NCI-H146 (cell line): ENCODE data around the gene MED13L.
"Not testable (repeated sequence)": the region's sequence is repeated elsewhere in the genome, so short reads cannot be mapped to it uniquely, and the experiment has no call there.

Experiments
- DNase-seq: peaks from one replicate; lab custom pipeline; 2025; lab: John Stamatoyannopoulos, UW

Gene MED13L

DNA sequence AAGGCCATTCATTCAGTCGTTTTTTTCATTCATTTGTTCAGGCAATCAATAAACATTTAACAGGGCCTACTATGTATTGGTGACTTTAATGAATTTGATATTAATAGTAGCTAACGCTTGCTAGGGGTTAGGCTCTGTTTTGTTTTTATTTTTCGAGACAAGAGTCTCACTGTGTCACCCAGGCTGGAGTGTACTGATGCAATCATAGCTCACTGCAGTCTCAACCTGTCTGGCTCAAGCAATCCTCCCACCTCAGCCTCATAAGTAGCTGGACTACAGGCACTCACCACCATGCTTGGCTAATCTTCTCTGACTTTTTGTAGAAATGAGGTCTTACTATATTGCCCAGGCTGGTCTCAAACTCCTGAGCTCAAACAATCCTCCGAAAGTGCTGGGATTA is 25.6 kb upstream of the MED13L start:
- DNase-seq = no peak

GRCh38 chr12:116302166-116303058 is 24.9 kb upstream of the MED13L start:
- no peak for DNase-seq

DNA sequence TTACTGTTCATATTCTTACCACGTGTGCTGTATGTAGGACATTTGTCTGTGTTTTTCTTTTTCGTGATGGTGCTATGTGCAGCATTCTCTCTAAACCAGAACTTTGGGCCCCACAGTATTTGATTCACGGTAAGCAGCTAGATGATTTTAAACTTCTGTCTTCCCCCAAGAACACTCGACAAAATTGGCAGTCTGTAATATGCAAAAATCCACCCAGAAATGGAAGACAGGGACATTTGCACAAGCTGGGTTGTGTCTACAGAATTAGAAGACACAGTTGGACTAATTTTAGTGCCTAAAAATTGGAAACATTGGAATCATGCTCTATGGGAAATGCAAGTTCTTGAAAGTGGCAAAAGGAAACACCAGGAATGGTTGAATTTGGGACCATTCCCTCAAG is 24.1 kb upstream of the MED13L start:
- no peak for DNase-seq

- DNase-seq = no peak
Observed at GRCh38 chr12:116299665-116300328, 22.3 kb upstream of the MED13L start.

GRCh38 chr12:116299064-116299463 is 21.6 kb upstream of the MED13L start:
- DNase-seq = no peak

DNA sequence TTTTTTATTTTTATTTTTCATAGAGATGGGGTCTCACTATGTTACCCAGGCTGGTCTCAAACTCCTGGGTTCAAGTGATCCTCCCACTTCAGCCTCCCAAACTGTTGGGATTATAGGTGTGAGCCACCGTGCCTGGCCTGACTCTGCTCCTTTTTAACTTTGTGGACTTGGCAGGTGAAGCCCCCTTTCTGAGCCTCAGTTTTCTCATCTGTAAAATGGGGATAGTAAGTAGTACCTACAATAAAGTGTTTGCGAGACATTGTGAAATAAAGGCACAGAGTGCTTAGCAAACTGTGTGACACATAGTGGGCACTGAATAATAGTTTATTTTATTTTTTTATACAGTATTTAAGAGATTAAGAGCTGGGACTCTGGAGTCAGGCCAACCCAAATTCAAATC is 21.1 kb upstream of the MED13L start:
- DNase-seq = no peak

GRCh38 chr12:116297224-116297834 is 19.8 kb upstream of the MED13L start:
- no peak for DNase-seq

GRCh38 chr12:116295327-116296263 is 18.1 kb upstream of the MED13L start:
- DNase-seq = no peak

DNA sequence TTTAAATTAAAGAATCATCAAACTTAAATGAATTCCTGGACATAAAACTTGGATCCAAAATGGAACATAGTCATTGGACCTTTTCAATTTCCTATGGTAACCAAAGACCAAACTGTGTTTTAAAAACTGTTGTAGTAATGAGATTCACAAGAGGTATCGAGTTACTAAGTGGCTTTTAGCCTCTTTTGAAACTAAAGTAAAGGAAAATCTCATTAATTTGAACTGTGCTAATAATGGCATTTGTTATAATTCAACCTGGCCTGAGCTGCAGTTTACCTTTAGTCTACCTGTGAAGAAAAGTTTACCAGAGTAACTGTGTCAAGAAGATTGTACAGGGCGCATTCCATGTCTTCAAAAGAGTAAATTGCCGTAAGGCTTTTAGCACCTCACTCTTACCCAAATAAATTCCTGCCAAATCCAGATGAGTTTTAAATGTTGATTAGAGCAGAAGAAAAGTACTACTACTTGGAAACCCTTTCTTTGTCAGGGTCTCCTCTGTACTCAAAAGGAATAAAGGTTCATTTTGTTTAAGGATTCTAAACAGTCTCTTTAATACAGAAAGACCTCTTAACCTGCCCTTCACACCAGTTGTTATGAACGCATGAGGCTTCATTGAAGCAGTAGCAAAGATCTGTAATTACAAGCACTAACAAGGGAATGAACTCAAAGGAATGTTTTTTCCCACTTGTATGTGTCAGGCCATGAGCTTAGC is 17.1 kb upstream of the MED13L start:
- no peak for DNase-seq

- no peak for DNase-seq
Observed at GRCh38 chr12:116293687-116294453, 16.4 kb upstream of the MED13L start.

- no peak for DNase-seq
Observed at GRCh38 chr12:116291218-116291617, 13.7 kb upstream of the MED13L start.

- no peak for DNase-seq
Observed at GRCh38 chr12:116288735-116289134, 11.2 kb upstream of the MED13L start.

DNA sequence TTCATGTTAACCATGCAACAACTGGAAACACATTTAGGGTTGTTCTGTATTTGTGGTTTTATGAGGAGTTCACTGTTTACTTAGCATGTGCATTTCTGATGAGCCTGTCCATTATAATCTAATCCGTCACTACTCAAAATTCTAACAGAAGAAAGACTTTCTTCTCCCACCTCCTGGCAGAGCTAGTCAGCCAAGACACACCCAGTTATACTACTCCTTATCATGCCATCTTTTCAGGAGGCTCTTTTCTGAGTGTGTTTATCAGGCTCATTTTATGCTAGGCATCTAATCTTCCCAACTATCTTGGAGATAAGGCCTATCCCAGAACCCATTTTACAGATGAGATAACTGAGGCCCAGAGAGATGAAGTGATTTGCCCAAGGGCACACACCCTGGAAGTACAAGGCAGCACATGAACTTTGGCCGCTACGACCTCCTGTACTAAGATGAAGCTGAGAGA is 10.4 kb upstream of the MED13L start:
- DNase-seq = no peak

GRCh38 chr12:116284396-116284795 is 6.9 kb upstream of the MED13L start:
- no peak for DNase-seq

DNA sequence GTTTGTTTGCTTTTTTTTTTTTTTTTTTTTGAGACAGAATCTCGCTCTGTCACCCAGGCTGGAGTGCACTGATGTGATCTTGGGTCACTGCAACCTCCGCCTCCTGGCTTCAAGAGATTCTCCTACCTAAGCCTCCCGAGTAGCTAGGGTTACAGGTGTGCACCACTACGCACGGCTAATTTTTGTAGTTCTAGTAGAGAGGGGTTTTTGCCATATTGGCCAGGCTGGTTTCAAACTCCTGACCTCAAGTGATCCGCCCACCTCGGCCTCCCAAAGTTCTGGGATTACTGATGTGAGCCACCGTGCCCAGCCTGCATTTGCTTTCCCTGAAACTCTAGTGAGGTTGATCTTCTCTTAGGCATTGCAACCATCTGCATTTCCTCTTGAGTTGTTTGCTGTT is 6.4 kb upstream of the MED13L start:
- DNase-seq = not testable (repeated sequence)

GRCh38 chr12:116282371-116283286 is 5.1 kb upstream of the MED13L start:
- DNase-seq = no peak

DNA sequence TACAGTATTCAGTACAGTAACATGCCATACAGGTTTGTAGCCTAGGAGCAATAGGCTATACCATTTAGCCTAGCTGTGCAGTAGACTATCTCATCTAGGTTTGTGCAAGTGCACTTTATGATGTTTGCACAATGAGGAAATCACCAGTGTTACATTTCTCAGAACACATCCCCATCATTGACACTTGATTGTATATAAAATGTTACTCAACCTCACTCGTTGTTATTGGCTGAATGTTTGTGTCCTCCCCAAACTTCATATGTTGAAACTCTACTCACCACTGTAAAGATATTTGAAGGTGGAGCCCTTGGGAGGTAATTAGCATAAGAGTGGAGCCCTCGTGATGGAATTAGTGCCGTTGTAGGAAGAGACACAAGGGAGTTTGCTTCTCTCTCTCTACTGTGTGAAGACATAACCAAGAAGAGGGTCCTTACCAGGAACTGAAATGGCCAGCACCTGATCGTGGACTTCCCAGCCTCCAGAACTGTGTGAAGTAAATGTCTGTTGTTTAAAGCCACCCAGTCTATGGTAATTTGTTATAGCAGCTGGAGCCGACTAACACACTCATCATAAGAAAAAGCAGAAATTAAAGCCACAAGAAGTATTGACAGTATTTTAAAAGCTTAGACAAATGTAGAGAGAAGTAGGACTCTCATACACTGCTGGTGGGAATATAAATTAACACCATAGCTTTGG is 3.2 kb upstream of the MED13L start:
- DNase-seq = no peak

DNA sequence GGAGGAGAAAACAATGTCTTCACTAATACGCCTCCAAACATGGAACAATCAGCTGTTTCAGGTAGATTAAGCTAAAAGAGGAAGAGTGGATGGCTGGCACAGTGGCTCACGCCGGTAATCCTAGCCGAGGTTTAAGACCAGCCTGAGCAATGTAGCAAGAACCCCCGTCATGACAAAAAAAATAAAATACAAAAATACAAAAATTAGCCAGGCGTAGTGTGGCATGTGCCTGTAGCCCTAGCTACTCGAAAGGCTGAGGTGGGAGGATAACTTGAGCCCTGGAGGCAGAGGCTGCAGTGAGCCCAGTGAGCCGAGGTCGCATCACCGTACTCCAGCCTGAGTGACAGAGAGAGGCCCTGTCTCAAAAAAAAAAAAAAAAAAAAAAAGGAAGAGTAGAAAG is 1.2 kb upstream of the MED13L start:
- no peak for DNase-seq

DNA sequence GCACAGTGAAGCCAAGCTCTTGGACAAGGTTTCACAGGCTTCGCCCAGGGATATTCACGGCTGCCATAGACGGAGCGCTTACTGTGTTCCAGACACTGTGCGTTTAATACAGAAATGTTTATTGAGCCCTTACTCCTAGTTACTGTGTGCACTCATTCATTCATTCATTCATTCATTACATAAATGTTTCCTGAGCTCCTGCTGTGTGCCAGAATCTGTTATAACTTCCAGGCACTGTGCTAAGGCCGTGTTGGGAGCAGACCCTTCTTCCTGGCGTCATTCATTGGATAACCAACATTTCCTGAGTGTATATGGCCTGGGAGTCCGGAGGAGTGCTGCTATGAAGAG is 760 bp upstream of the MED13L start:
- no peak for DNase-seq
